ENCODE results near the gene CACTIN. TPM values are rescaled to one million over a fixed set of nuclear protein-coding genes. Genes with fewer than 3 reads are reported as not detected.

CACTIN gene
- total and polyA plus RNA-seq, 2 of the 8 experiments (the other 6 are each of a cell fraction or from before 2014, with no cell fraction given): 25.8 to 29.9 TPM

GRCh38 chr19:3638208-3639193 is 11.9 kb upstream of the CACTIN start:
- H3K18ac ChIP-seq (ENCODE audit: extremely low read depth, low read length): no peak overlapping the region
- H4K20me1 ChIP-seq (replicated peaks in 1 of 2; ENCODE audit: control insufficient read depth in 1 of 2, insufficient read depth in 2 of 2, low read length in 2 of 2): no peaks in the 10 kb centered on the region
- no peaks in the 10 kb centered on the region for H3K23me2 ChIP-seq (ENCODE audit: low read depth, low read length)
- no peak overlapping the region for H3K4me3 ChIP-seq (ENCODE audit: extremely low read depth in 1 of 4, insufficient read depth in 2 of 4, low read depth in 3 of 4, low read length in 4 of 4)
- H3K27ac ChIP-seq (ENCODE audit: low read depth, low read length): no peak overlapping the region
- no peak overlapping the region for H4K5ac ChIP-seq (ENCODE audit: insufficient read length, low read depth, low read length)
- peaks cover 0 to 18% (median 5%) of the 10 kb centered on the region in 4 experiments; a peak in 4 of 8 replicates for H3K36me3 ChIP-seq (ENCODE audit: control insufficient read depth in 2 of 4, insufficient read depth in 4 of 4, low read length in 3 of 4)
- H2BK120ac ChIP-seq (replicated peaks; ENCODE audit: low read depth, low read length): no peak overlapping the region
- no peak overlapping the region for H2AFZ ChIP-seq (ENCODE audit: low read length)
- no peak overlapping the region for H2AK5ac ChIP-seq (ENCODE audit: low read depth, low read length)
- H2BK15ac ChIP-seq (ENCODE audit: low read length): no peak overlapping the region
- DNase-seq (ENCODE audit: low read depth in 1 of 2, low spot score in 2 of 2) (no peak), FAIRE-seq (no peak)
- H2BK5ac ChIP-seq (ENCODE audit: low read depth, low read length): no peak overlapping the region
- H3K4me2 ChIP-seq (ENCODE audit: insufficient read depth in 1 of 2, low read depth in 2 of 2, low read length in 2 of 2): no peak overlapping the region
- H3K9me3 ChIP-seq (ENCODE audit: insufficient read depth in 2 of 2, low read depth in 1 of 2, low read length in 1 of 2): no peaks in the 10 kb centered on the region
- H3K9ac ChIP-seq (replicated peaks in 1 of 4; ENCODE audit: extremely low read depth in 1 of 4, low read depth in 3 of 4, low read length in 3 of 4): no peak overlapping the region
- H3K79me1 ChIP-seq (ENCODE audit: low read depth, low read length): no peaks in the 10 kb centered on the region
- no peak overlapping the region for H3K56ac ChIP-seq (replicated peaks; ENCODE audit: insufficient read length, low read depth, low read length)
- no peak overlapping the region for H3K14ac ChIP-seq (ENCODE audit: insufficient read length)
- no peak overlapping the region for H4K91ac ChIP-seq (replicated peaks; ENCODE audit: insufficient read length, low read length)
- H3K4me1 ChIP-seq (replicated peaks in 1 of 4; ENCODE audit: control insufficient read depth in 3 of 4, insufficient read depth in 4 of 4, low read length in 3 of 4): no peaks in the 10 kb centered on the region
- no peak overlapping the region for H2BK20ac ChIP-seq (ENCODE audit: low read length)
- no peak overlapping the region for H4K8ac ChIP-seq (ENCODE audit: extremely low read depth, insufficient read depth, low read length)
- no peak overlapping the region for H3K23ac ChIP-seq (ENCODE audit: insufficient read length)
- WGBS, 2 experiments (ENCODE audit: extremely low coverage in 1 of 2, insufficient coverage in 1 of 2, insufficient read length in 1 of 2, insufficient replicate concordance in 2 of 2, low coverage in 1 of 2, low lambda C conversion rate in 2 of 2, missing lambda C conversion rate in 1 of 2): 95% methylated on average over 51 of the region's 55 CpGs; no CpG with 5 or more reads in 1 of the 2 experiments
- no peaks in the 10 kb centered on the region for H3K27me3 ChIP-seq (replicated peaks in 1 of 4; ENCODE audit: control insufficient read depth in 3 of 4, extremely low read depth in 1 of 4, insufficient read depth in 3 of 4, low read length in 3 of 4)
- no peaks in the 10 kb centered on the region for H3K79me2 ChIP-seq (ENCODE audit: control insufficient read depth in 1 of 2, insufficient read depth in 2 of 2, low read length in 2 of 2)
- no peak for TF ChIP-seq YY1 (IDR thresholded peaks at IDR 0.05; ENCODE audit: low read depth, low read length)
- TF ChIP-seq SAP30 (IDR thresholded peaks at IDR 0.05; ENCODE audit: insufficient read depth, insufficient replicate concordance, low read length): no peak
- no peak for TF ChIP-seq POLR2A (IDR thresholded peaks at IDR 0.05; ENCODE audit: control extremely low read depth in 1 of 2, low read depth in 2 of 2, low read length in 2 of 2)
- TF ChIP-seq BACH1 (IDR thresholded peaks at IDR 0.05; ENCODE audit: low read length): no peak
- no peak for TF ChIP-seq KDM5A (IDR thresholded peaks at IDR 0.05; ENCODE audit: low read length)
- no peak for TF ChIP-seq KDM1A (IDR thresholded peaks at IDR 0.05; ENCODE audit: borderline replicate concordance, low read length)
- TF ChIP-seq CBX8 (IDR thresholded peaks at IDR 0.05; ENCODE audit: borderline replicate concordance, low read depth, low read length): no peak
- no peak for TF ChIP-seq MAX (IDR thresholded peaks at IDR 0.05)
- TF ChIP-seq TAF7 (optimal IDR thresholded peaks at IDR 0.05; ENCODE audit: borderline replicate concordance, low read depth, low read length): no peak
- TF ChIP-seq JUN (IDR thresholded peaks at IDR 0.05; ENCODE audit: low read depth, low read length): no peak
- no peak overlapping the region for H2BK12ac ChIP-seq (ENCODE audit: low read depth, low read length)
- ChIA-PET POLR2A (ENCODE audit: partially characterized antibody) (interaction anchor here (0.7 kb wide), 1 partner anchor 13 kb away, joined by 4 read pairs; no protein-coding TSS in a partner anchor), CTCF (ENCODE audit: partially characterized antibody) (no interaction called here)
- no peak overlapping the region for H3K4ac ChIP-seq (replicated peaks; ENCODE audit: insufficient read length, low read depth, low read length)
